Ovary (tissue), 9 donors: Measurements from ENCODE around the gene HNF1B. TPM values are rescaled to one million over a fixed set of nuclear protein-coding genes. Genes with fewer than 3 reads are reported as not detected.

Source experiments
- DNase-seq, 5 donors: peaks; one replicate each; pipeline ENCODE4 v3.0.0-alpha.2; 2019 to 2020
- H3K27ac ChIP-seq, 2 donors: fragments of 200-600 bp; one replicate each; pipeline versions ENCODE4 v1.5.1 to v1.8.0; 2019 to 2022
- H3K27me3 ChIP-seq: fragments of 200-600 bp; one replicate; pipeline ENCODE4 v1.8.0; 2022
- H3K36me3 ChIP-seq: fragments of 200-600 bp; sonication (generic); one replicate; pipeline ENCODE4 v1.5.1; 2019
- H3K4me1 ChIP-seq: one replicate; pipeline ENCODE4 v1.8.1; 2013; ENCODE audit warnings: mild to moderate bottlenecking, moderate library complexity; ENCODE audit not compliant: insufficient read depth
- H3K4me3 ChIP-seq: fragments of 200-600 bp; sonication (generic); one replicate; pipeline ENCODE4 v1.5.1; 2017
- H3K9me3 ChIP-seq, 2 donors: fragments of 200-600 bp in 1 of 2; sonication (generic) in 1 of 2; one replicate each; pipeline versions ENCODE4 v1.5.1 to v1.8.1; 2013 to 2019; ENCODE audit warnings: mild to moderate bottlenecking in 1 of 2, moderate library complexity in 1 of 2
- CTCF ChIP-seq, 3 donors: fragments of 450-650 bp in 2 of 3; fragments of 200-600 bp in 1 of 3; IDR thresholded peaks; one replicate each; pipeline versions ENCODE4 v1.5.1 to v1.8.0; 2016 to 2022; ENCODE audit warnings: antibody characterized with exemption in 3 of 3, mild to moderate bottlenecking in 1 of 3
- EP300 ChIP-seq: sonication (generic); formaldehyde crosslinking; IDR thresholded peaks from one replicate; pipeline ENCODE4 v1.6.1; 2017; ENCODE audit warnings: antibody characterized with exemption
- POLR2A ChIP-seq: fragments of 450-650 bp; IDR thresholded peaks from one replicate; pipeline ENCODE4 v1.6.1; 2017; ENCODE audit warnings: antibody characterized with exemption, mild to moderate bottlenecking, moderate library complexity
- WGBS, 3 donors: extraction: QIAGEN DNeasy Blood & Tissue Kit in 1 of 3; methylation state at CpG; one replicate each; pipeline versions ENCODE4 v1.1.5 to v1.1.7; 2013 to 2017; 5-methylcytosine and 5-hydroxymethylcytosine counted together
- intact Hi-C, 4 donors: fragments of 100-400 bp; cut with DNase I; formaldehyde crosslinking; loops; one replicate each; pipeline versions ENCODE4 v1.11.0 to v1.15.1; 2022 to 2023
- polyA plus RNA-seq, 2 donors: library from polyadenylated mRNA; stranded (reverse); fragments of 200-250 nt in 1 of 2; fragments of 350-450 nt in 1 of 2; fragmentation: Illumina TruSeq in 1 of 2; extraction: RNeasy Lipid Tissue Mini Kit (QIAGEN cat#74804) in 1 of 2; gene quantifications; one replicate each; pipeline ENCODE4 v1.2.3, GENCODE V29; 2013 to 2014
- total RNA-seq, 7 donors: library from RNA; depleted of rRNA in 2 of 7; stranded (reverse); fragments of >200 nt in 2 of 7; fragmentation: NEBNext Ultra II Directional in 3 of 7; extraction: Animal tissue kit (Norgen Biotek cat#: 25700) in 3 of 7; gene quantifications; one replicate each; pipeline versions ENCODE4 v1.1.0 to v1.2.4, GENCODE V29; 2016 to 2023
- donor health status: DM: no; HTN: no; CAD: no; lungs with moderate emphysema.
- donor health status: DM: no; HTN: no; CAD: no.
- donor health status: Bipolar disorder and iron deficiency.
- donor health status: DM: yes; HTN: yes; CAD: no.
- donor health status: DM: no; HTN: no; CAD: no.
- donor health status: DM: yes; HTN: yes; CAD: no.

Gene HNF1B
- total and polyA plus RNA-seq, 9 donors, result 0.05 to 9.5 (median 0.75) TPM; not detected in 3

DNA sequence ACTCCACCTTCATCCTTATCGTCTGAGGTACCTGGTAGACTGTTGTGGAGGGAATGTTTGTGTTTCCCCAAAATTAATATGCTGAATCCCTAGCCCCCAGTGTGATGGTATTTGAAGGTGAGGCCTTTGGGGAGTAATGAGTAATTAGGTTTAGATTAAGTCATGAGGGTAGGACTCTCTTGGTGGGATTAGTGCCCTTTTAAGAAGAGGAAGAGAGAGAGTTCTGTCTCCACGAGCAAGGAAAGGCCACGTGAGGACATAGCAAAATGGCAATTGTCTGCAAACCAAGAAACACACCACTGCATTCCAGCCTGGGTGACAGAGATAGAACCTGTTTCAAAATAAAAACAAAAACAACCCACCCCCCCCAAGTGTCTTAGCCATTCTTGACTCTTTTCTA lies 80.6 kb downstream of the HNF1B start:
- Histone ChIP-seq H3K27me3 (no peaks in the 10 kb centered on the region), H3K4me1 (no peaks in the 10 kb centered on the region), H3K9me3 (no peaks in the 10 kb centered on the region), H3K4me3 (no peak overlapping the region), H3K27ac (no peak overlapping the region), H3K36me3 (no peaks in the 10 kb centered on the region)
- no peak for DNase-seq
- 83 to 88% (median 84%) methylated on average over 3 of the region's 3 CpGs for WGBS, 3 donors
- intact Hi-C loops, result no loop called here
- TF ChIP-seq EP300 (no peak), CTCF (IDR thresholded peaks at IDR 0.05) (no peak), POLR2A (no peak)

- WGBS, 3 donors, result 23 to 28% (median 27%) methylated on average over 4 of the region's 4 CpGs
- intact Hi-C loops, result no loop called here
- DNase-seq, result no peak
Observed at GRCh38 chr17:37662353-37662752, 82.5 kb downstream of the HNF1B start.

DNA sequence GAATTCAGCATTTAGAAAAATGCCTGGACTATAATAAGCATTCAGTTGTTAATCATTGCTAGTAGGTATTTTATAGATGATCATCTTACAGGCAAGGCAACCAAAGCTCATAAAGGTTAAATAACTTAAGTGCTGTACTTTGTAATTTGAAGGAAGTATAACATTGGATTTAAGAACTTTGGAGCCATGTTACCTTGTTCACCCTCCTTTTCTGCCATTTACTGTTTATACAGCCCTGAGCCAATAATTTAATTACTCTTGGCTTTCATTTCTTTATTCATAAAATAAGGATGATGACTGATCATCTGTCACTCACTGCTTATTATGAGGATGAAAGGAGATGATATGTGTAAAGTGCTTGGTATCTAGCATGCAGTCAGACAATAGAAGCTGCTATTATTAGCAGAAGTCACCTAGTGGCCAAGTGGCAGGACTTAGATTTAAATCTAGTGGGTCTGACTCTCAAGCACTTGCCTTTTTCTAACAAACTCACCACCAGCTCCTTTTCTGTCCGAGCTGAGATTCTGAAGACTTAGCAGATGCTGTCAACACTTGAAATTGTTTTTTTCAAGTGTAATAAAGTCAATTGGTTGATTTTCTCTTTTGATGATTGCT lies 83.4 kb downstream of the HNF1B start:
- Histone ChIP-seq H3K9me3 (no peaks in the 10 kb centered on the region), H3K36me3 (no peaks in the 10 kb centered on the region), H3K4me3 (no peak overlapping the region), H3K27ac (no peak overlapping the region), H3K4me1 (no peaks in the 10 kb centered on the region), H3K27me3 (no peaks in the 10 kb centered on the region)
- no peak for DNase-seq
- 33 to 42% (median 39%) methylated on average over 1 of the region's 1 CpG for WGBS, 3 donors
- intact Hi-C loops, result no loop called here
- TF ChIP-seq CTCF (IDR thresholded peaks at IDR 0.05), result no peak

More at GRCh38 chr17:37662353-37662752, 82.5 kb downstream of the HNF1B start:
- Histone ChIP-seq H3K27me3 (no peaks in the 10 kb centered on the region), H3K36me3 (no peaks in the 10 kb centered on the region), H3K4me3 (no peak overlapping the region), H3K4me1 (no peaks in the 10 kb centered on the region), H3K27ac (no peak overlapping the region), H3K9me3 (no peaks in the 10 kb centered on the region)
- TF ChIP-seq EP300 (no peak), POLR2A (no peak), CTCF (IDR thresholded peaks at IDR 0.05) (no peak)

- WGBS, 3 donors, result 43 to 53% (median 45%) methylated on average over 5 of the region's 5 CpGs
- no peaks in the 10 kb centered on the region for H3K27me3 ChIP-seq
- TF ChIP-seq EP300, result no peak
- H3K36me3 ChIP-seq, result no peaks in the 10 kb centered on the region
- intact Hi-C loops, result no loop called here
- no peak overlapping the region for H3K27ac ChIP-seq
- no peak overlapping the region for H3K4me3 ChIP-seq
- H3K4me1 ChIP-seq, result no peaks in the 10 kb centered on the region
- DNase-seq, result no peak
- H3K9me3 ChIP-seq, result no peaks in the 10 kb centered on the region
Observed at GRCh38 chr17:37659925-37660324, 84.9 kb downstream of the HNF1B start.

DNA sequence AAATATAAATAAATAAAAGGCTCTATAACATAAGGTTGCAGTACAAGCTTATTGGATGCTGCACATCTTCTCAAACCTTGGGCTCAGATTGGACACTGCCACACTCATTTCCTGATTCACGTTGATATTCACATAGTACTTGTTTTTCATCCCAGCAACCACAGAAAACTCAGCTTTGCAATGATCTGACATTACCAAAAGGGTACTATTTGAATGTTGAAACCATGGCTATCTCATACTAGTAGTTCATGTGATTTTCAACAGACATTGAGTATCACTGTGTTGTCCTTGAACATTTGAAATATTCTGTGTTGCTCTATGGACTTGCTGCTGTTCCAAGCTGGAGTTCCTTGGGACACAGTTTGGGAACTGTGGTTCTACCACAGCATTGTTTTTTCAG lies 87.7 kb downstream of the HNF1B start:
- no peak for DNase-seq
- 55 to 85% (median 71%) methylated on average over 1 of the region's 1 CpG for WGBS, 3 donors
- H3K27me3 ChIP-seq, result no peaks in the 10 kb centered on the region
- no peaks in the 10 kb centered on the region for H3K9me3 ChIP-seq
- TF ChIP-seq CTCF (IDR thresholded peaks at IDR 0.05), result no peak
- TF ChIP-seq EP300, result no peak
- no peak for TF ChIP-seq POLR2A
- H3K36me3 ChIP-seq, result no peaks in the 10 kb centered on the region
- no peak overlapping the region for H3K27ac ChIP-seq
- H3K4me1 ChIP-seq, result no peaks in the 10 kb centered on the region
- intact Hi-C loops, result no loop called here
- no peak overlapping the region for H3K4me3 ChIP-seq
